Activated CD8-positive, alpha-beta memory T cell treated with anti-CD3 and anti-CD28 coated beads for 36 hours (primary cell): ENCODE data around the gene PALLD. TPM values are rescaled to one million over a fixed set of nuclear protein-coding genes. Genes with fewer than 3 reads are reported as not detected.
"Not testable (repeated sequence)": the region's sequence is repeated elsewhere in the genome, so short reads cannot be mapped to it uniquely, and the experiment has no call there.

Experiments
- CTCF ChIA-PET: fragments of 350-600 bp; sonication (Branson Sonifier 250); formaldehyde crosslinking; loops from one replicate; lab custom pipeline; 2021; ENCODE audit warnings: antibody characterized with exemption; lab: Charles Lee
- POLR2A ChIA-PET: fragments of 350-600 bp; sonication (Branson Sonifier 250); formaldehyde crosslinking; loops from one replicate; lab custom pipeline; 2021; ENCODE audit warnings: antibody characterized with exemption; lab: Charles Lee
- total RNA-seq, 2 experiments: library from RNA; stranded (reverse); gene quantifications; one replicate each; pipeline ENCODE4 v1.2.3, GENCODE V29; 2021

PALLD gene
- total RNA-seq, 2 experiments from 2014 or later, result 0.69 to 0.84 TPM

GRCh38 chr4:168917138-168917779, 420.4 kb downstream of the PALLD start:
- POLR2A ChIA-PET, result interaction anchor here (0.7 kb wide), 2 partner anchors 9 to 72 kb away, joined by 5 to 7 read pairs; no protein-coding TSS in a partner anchor

GRCh38 chr4:168919706-168920324, 423.0 kb downstream of the PALLD start:
- POLR2A ChIA-PET, result no interaction called here
- CTCF ChIA-PET, result no interaction called here

More at GRCh38 chr4:168917138-168917779, 420.4 kb downstream of the PALLD start:
- CTCF ChIA-PET, result interaction anchor here (0.7 to 1.2 kb wide), 2 partner anchors 25 to 68 kb away, joined by 3 read pairs; no protein-coding TSS in a partner anchor

GRCh38 chr4:168920441-168921065, 423.7 kb downstream of the PALLD start:
- ChIA-PET CTCF (no interaction called here), POLR2A (interaction anchor here (0.6 kb wide), 1 partner anchor 90 kb away, joined by 3 read pairs; the partner anchor contains the start of gene CBR4)

- ChIA-PET POLR2A (no interaction called here), CTCF (interaction anchor here (0.5 to 1.4 kb wide), 8 partner anchors 9 to 652 kb away, joined by 3 to 5 read pairs (median 3); no protein-coding TSS in a partner anchor)
These were observed 426.8 kb downstream of the PALLD start for GRCh38 chr4:168923526-168924194.

GRCh38 chr4:168924667-168925066, 427.8 kb downstream of the PALLD start:
- CTCF ChIA-PET, result interaction anchor here (1.0 to 1.1 kb wide), 2 partner anchors 84 to 121 kb away, joined by 3 read pairs; no protein-coding TSS in a partner anchor

GRCh38 chr4:168925789-168926490, 429.1 kb downstream of the PALLD start:
- POLR2A ChIA-PET, result interaction anchor here (0.5 kb wide), 1 partner anchor 9 kb away, joined by 7 read pairs; no protein-coding TSS in a partner anchor

More at GRCh38 chr4:168924667-168925066, 427.8 kb downstream of the PALLD start:
- POLR2A ChIA-PET, result no interaction called here

GRCh38 chr4:168928346-168928745, 431.5 kb downstream of the PALLD start:
- ChIA-PET POLR2A (no interaction called here), CTCF (no interaction called here)

More at GRCh38 chr4:168925789-168926490, 429.1 kb downstream of the PALLD start:
- CTCF ChIA-PET, result interaction anchor here (0.5 kb wide), 1 partner anchor 130 kb away, joined by 5 read pairs; no protein-coding TSS in a partner anchor

GRCh38 chr4:168928875-168929274, 432.0 kb downstream of the PALLD start:
- POLR2A ChIA-PET, result no interaction called here
- CTCF ChIA-PET, result no interaction called here

- POLR2A ChIA-PET, result no interaction called here
- CTCF ChIA-PET, result no interaction called here
These were observed 433.8 kb downstream of the PALLD start for GRCh38 chr4:168930413-168931196.

- CTCF ChIA-PET, result no interaction called here
- POLR2A ChIA-PET, result no interaction called here
These were observed 434.4 kb downstream of the PALLD start for GRCh38 chr4:168931215-168931650.

- POLR2A ChIA-PET, result no interaction called here
These were observed 435.3 kb downstream of the PALLD start for GRCh38 chr4:168932138-168932537.

GRCh38 chr4:168933423-168933822, 436.6 kb downstream of the PALLD start:
- ChIA-PET POLR2A (no interaction called here), CTCF (no interaction called here)

More at GRCh38 chr4:168932138-168932537, 435.3 kb downstream of the PALLD start:
- CTCF ChIA-PET, result interaction anchor here (1.6 kb wide), 1 partner anchor 9 kb away, joined by 5 read pairs; no protein-coding TSS in a partner anchor

- POLR2A ChIA-PET, CTCF ChIA-PET: not testable (repeated sequence)
These were observed 440.6 kb downstream of the PALLD start for GRCh38 chr4:168937473-168937872.

- ChIA-PET CTCF (interaction anchor here (0.6 kb wide), 1 partner anchor 97 kb away, joined by 4 read pairs; no protein-coding TSS in a partner anchor), POLR2A (no interaction called here)
These were observed 446.1 kb downstream of the PALLD start for GRCh38 chr4:168942985-168943384.

GRCh38 chr4:168945291-168945690, 448.4 kb downstream of the PALLD start:
- ChIA-PET POLR2A (no interaction called here), CTCF (no interaction called here)

GRCh38 chr4:168952821-168953246, 456.0 kb downstream of the PALLD start:
- CTCF ChIA-PET, POLR2A ChIA-PET: not testable (repeated sequence)

- POLR2A ChIA-PET, result no interaction called here
These were observed 458.8 kb downstream of the PALLD start for GRCh38 chr4:168955674-168956073.

GRCh38 chr4:168960716-168961115, 463.9 kb downstream of the PALLD start:
- ChIA-PET CTCF (no interaction called here), POLR2A (no interaction called here)

More at GRCh38 chr4:168955674-168956073, 458.8 kb downstream of the PALLD start:
- CTCF ChIA-PET, result no interaction called here
